22Rv1 (cell line): ENCODE measurements around the gene DNER.

Experiments used
- CTCF ChIP-seq: fragments of 450-650 bp; IDR thresholded peaks from 2 replicates; pipeline ENCODE4 v1.5.1; 2017; ENCODE audit warnings: mild to moderate bottlenecking
- ZFX ChIP-seq: fragments of 450-650 bp; IDR thresholded peaks from 2 replicates; pipeline ENCODE4 v1.6.1; 2017; ENCODE audit warnings: antibody characterized with exemption, borderline replicate concordance

- TF ChIP-seq CTCF (no peak), ZFX (no peak)
These were observed 297.2 kb downstream of the DNER start for GRCh38 chr2:229417176-229417575.
